Stimulated activated CD8-positive, alpha-beta memory T cell treated with anti-CD3 and anti-CD28 coated beads, Interleukin-4, amount 100 ng/mL, for 1 hour (primary cell): ENCODE measurements around the gene KDM4B.
A peak's percentile ranks its signal among the peaks of the same experiment; 100 is the strongest.

Source experiments
- DNase-seq, 2 donors: peaks; one replicate each; pipeline ENCODE4 v3.0.0-alpha.2; 2020; ENCODE audit warnings: low read depth in 2 of 2, low spot score in 1 of 2

KDM4B gene

DNA sequence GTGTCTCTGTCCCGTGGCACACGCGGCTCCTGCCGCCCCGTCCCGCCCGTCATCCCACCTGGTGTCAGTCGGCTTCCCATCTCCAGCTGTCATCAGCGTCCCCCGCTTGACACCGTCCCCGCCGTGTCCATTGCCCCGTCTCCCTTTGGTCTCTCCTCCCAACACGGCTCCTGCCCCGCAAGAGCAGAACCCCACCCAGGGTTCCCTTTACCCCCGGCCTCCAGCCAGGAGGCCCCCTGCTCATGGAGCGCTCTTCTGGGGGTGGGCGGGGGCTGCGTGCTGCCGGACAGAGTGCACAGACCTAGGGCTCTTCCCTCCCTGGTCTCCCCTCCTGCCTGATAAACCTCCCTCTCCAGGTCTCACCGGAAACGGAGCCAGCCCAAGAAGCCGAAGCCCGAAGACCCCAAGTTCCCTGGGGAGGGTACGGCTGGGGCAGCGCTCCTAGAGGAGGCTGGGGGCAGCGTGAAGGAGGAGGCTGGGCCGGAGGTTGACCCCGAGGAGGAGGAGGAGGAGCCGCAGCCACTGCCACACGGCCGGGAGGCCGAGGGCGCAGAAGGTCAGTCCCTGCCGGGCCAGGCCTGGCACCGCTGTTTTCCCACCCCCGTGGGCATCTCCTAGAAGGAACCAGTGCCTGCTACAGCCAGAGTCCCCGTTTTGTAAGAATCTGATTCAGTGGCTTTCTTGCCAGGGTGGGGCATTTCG lies 150.5 kb downstream of the KDM4B start:
- DNase-seq = no peak

DNA sequence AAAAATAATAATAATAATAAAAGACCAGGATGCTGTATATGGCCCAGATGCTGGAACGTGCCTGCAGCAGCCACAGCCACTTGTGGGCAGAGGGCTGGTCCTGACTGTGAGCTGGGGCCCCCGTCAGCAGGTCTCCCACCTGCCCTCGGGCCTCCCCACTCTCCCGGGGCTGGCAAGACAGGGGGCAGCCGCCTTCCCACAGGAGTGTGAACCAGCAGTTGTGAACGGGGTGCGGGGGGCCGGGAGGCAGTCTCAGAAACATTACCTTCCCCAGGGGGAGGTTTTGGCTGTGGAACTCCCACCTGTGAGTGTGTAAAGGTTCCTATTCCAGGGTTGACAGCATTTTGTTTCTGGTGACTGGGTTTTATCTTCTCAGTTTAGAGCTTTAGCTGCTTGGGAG lies 151.4 kb downstream of the KDM4B start:
- DNase-seq = no peak

DNA sequence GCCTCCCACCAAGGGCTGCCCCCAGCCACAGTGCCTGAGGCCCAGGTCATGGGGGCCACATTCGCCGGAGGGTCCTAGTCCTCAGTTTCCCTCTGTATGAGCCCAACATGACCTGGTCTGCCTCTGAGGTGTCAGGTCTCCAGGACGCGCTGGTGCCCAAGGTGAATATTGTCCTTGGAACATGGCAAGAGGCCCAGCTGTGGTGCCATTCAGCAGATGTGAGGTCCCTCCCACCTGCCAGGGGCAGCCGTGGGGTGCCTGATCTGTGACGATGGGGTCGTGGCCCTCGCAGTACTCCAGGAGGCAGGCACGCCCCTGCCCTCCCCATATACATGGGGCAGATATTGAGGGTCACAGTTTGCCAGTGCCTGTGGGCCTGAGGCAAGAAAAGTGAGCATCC lies 151.9 kb downstream of the KDM4B start:
- DNase-seq = no peak

DNA sequence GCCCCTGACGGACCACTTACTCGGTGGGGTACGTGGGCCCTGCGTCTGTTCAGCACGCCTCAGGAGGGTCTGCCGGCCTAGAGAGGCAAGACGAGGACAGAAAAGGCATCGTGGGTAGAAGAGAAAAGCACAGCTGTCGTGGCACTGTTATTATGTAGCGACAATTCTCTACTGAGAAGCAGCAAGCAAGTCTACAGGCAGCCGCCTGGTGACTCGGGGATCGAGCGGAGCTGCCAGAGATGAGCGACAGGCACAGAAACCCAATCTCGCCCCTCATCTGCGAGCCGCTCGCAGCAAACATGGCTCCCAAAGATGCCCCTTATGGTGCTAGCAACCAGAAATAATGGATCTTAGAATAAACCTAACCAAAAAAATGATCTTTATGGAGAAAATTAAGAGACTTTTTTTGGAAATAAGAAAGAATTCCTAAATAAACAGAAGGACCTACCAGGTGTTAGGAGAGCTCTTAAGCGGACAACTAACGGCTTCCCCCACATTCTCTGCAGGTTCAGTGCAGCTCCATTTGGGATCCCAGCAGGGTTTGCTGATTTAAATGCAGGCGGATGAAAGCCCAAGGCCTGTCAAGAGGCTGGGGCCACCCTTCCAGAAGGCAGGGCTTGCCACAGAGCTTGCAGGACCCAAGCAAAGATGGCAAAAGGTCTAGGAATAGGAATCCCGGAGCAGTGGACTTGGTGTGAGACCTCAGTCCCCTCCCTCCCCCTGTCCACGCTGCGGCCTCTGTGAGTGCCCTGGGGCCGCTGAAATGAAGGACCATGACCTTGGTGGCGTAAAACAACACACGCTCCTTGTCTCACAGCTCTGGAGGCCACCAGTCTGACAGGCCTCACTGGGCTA lies 152.6 kb downstream of the KDM4B start:
- no peak for DNase-seq

DNA sequence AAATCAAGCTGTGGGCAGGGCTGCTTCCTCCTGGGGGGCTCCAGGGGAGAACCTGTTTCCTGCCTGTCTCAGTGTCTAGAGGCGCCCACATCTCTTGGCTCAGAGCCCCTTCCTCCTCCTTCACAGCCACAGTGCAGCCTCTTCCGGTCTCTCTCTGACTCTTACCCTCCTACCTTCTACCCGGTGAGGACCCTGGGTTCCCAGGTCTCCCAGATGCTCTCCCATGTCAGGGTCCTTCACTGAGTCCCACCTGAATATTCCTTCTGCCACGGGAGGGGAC lies 153.1 kb downstream of the KDM4B start:
- DNase-seq = no peak

DNA sequence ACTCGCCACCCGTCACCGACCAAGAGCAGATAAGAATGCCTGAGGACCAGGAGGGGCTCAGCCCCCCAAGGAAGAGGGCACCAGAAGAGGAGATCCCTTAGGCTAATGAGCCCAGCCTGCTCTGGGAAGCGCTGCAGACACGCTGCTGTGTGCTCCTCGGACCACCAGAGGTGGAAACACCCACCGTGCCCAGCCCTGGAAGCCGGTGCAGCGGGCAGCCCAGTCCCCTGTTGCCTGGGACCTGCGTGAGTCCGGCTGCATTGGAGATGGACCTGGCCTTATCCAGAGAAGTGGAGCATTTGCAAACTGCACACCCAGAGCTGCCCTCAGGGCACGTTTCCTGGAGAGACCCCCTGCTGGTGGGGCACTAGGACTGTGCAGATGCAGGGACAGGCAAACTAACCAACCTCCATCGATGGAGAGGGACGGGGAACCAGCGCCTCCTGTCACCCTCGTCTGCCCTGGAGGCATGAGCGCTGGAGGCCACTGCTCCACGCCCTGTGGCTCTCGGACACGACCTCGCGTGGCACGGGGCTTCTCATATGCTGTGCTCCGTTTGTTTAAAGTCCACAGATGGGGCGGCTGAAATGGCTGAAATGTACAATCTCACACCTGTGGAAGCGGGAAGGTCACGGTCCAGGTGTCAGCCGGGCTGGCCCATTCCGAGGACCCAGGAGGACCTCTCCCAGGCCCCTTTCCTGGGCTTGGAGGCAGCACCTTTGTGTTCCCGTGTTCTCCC lies 153.9 kb downstream of the KDM4B start:
- DNase-seq = no peak

DNA sequence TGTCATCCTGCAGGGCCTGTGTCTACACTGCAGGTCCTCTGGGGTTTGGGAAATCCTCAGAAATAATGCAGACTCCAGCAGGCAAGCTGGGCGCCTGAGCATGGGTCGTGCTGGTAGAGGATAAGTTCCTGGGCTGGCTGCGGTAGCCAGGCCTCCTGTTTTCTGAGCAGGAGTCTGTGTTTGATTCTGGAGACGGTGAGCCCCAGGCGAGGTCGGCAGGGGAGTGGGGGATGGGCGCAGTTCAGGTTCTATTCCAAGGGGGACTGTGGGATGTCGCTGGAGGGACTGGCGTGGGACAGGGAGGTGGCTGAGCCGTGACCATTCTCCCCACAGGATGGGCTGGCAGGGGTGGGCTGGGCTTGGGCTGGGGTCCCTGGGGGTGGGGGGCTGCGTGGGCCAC lies 154.7 kb downstream of the KDM4B start:
- no peak for DNase-seq

DNA sequence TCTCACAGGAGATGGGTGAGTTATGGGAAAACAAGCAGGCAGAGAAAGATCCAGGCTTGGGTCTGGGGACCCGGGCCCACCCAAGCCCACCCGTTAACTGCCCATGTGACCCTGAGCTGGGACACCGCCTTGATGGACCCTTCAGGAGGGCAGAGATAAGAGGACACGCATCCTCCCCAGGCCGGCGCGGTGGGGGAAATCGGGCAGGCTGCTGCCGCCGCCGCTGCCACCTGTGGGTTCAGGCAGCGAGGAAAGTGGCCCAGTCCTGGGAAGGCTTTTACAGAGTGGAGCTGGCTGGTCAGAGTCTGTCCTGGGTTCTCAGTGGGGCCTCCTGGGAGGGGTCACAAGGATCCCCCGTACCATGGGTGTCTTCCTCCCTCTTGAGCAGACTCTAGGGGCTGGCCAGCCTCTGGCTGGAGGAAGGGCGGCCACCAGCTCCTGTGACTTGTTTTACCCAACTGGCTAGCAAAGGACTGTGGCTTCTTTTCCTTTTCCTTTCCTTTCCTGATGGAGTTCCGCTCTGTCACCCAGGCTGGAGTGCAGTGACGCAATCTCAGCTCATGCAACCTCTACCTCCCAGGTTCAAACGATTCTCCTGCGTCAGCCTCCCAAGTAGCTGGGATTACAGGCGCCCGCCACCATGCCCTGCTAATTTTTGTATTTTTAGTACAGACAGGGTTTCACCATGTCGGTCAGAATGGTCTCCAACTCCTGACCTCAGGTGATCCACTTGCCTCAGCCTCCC lies 155.4 kb downstream of the KDM4B start:
- no peak for DNase-seq

DNA sequence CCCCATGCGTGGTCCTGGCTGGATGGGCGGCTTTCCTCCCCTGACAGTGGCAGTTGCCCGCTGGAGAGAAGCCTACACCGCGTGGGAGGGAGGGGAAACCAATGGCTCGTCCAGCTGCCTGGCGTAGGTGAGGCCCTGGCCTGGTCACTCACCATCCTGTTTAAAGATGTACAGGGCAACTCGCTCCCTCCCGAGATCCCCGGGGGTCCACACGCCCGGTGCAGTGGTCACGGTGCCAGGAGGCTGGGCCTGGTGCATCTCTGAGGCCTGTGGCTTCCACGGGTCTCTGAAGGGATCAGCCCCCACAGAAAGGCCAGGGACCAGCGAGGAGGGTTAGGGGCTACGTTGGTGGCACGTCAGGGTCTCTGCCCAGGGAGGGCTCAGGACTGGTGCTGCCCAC lies 156.5 kb downstream of the KDM4B start:
- DNase-seq = no peak

DNA sequence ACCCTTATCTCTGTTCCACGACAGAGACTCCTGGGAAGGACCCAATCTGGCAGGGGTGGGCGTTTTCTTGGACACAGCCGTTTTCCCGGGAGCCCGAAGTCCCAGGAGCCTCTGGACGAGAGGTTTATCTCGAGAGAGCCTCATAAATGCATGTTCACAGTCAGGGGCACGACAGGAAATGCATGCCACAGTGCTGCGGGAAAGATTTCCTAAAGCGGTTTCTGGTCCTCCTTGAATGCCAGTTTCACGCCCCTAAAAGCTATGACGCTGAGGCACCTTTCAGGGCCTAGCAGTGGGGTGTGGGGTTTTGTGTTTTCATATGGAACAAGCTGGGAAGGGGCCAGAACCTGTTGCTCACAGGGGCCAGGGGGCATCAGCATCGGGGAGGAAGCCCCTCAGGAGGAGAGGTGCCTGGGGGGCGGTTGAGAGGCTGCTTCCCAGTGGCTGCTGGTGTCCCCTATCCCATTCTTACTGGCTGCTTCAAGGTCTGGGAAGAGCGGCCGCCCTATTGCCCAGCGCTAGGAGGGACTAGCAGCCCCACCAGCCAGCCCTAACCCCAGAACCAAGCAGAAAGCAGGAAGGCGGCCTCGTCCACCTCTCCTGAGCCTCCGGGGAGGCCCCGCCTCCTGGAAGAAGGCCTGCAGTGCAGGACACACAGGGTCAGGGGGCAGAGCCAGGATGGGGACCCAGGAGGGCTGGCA lies 157.0 kb downstream of the KDM4B start:
- DNase-seq = no peak

DNA sequence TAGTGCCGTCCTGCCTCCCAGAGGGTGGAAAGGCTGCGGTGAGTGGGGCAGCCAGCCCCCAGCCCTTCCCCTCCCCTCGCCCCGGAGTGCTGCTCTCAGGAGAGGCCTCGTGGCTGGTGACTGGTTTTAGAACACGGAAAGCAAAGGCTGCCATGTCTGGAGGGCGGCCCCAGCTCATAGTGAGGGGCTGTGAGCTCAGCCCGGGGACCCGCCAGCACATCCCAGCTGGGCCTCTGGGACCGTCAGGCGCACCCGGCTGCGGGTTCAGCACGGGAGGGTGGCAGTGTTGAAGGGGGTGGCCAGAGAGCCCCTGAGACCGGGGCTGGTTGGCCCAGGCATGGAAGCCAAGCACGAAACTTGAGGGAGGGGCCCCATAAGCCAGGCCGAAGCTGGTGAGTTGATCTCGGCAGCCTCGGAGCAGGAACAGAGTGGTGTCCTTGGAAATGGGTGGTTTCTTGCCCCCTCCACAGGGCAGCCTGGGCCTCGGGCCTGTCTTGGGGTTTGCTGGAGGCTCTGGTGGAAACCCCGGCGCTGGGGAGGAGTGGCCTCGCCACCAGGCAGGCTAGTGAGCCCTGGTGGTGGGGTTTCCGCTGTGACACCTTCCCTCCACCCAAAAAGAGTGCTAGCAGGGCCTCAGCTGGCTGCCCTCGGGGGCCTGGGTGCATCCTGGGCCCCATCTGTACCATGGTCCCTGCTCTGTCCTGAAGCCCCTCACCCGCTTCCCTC lies 157.7 kb downstream of the KDM4B start:
- no peak for DNase-seq

DNA sequence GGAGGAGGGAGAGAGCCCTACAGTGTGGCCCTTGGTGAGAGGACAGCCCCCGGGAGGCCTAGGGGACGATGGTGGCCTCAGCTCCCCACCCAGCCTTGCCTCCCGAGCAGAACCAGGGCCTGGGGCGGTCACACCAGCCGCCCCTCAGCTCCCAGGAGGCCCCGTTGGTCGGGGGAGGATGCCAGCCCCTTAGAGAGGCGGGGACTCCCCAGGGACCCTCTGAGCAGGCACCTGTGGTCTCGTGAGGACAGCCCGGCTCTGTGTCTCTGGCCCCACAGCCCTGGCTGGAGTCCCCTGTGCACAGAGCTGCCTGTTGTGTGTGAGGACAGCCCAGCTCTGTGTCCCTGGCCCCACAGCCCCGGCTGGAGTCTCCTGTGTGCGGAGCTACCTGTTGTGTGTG lies 158.8 kb downstream of the KDM4B start:
- no peak for DNase-seq

DNA sequence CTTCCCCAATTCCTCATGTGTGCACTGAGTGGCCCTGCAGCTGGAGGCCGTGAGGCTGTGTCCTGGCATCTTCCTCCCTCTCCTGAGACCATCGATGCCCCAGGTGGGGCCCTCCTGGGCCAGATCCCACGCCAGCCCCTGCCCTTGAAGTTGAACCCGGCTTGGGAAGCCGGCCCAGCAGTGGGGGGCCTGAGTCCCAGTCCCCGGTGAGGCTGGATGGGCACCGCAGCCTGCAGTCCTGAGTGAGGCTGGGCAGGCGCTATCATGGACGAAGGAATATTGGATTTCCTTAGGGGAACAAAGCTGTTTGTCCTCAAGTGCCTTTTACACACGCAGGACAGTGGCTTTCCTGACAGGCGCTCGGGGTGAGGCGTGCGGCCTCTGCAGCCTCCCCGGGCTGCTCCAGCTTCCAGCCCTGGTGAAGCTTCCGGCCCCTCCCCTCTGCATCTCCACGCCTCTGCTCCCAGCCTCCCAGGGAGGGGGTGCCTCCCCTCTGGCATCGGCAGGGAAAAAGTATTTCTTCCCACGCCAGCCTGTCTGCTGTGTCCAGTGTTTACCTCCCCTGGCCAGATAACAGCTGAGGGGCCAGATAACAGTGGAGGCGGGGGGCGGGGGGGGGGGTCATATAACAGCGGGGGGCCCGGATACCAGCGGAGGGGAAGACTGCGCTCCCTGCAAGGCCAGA lies 159.5 kb downstream of the KDM4B start:
- no peak for DNase-seq

DNA sequence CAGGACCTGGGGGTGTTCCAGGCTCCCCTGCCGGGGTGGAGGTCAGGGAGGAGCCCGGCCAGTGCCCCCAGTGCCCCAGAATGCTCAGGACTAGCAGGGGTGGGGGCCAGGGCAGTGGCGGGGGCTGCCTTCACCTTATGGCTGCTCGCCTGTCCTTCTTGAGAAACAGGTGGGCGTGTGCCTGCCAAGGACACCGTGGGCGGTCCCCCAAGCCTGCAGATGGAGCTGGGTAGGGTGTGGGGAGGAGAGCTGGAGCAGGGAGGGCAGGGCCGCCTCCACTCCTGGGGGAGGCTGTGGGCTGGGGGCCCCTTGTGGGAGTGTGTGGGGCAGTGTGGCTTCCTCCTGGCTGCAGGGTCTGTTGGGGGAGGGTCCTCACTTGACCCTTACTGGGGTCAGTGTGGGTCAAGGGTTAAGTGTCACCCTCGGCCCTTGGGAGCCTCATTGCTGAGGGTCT lies 160.1 kb downstream of the KDM4B start:
- no peak for DNase-seq

DNA sequence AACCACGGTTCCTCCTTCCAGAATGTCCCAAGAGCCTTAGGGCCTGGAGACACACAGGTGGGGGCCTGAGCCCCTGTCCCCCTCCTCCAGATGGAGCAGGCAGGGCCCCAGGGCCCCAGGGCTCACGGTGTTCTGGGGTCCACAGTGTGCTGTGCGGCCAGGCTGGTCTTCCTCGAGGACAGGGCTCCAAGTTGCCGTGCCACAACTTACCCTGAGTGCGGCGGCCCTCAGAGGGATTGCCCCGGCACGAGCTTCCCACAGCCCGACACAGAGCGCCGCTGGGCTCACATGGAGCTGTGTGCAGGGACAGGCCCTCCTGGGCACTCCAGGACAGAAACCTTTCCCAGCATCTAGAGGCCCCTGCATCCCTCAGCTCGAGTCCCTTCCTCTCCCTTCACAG lies 160.8 kb downstream of the KDM4B start:
- DNase-seq = no peak

DNA sequence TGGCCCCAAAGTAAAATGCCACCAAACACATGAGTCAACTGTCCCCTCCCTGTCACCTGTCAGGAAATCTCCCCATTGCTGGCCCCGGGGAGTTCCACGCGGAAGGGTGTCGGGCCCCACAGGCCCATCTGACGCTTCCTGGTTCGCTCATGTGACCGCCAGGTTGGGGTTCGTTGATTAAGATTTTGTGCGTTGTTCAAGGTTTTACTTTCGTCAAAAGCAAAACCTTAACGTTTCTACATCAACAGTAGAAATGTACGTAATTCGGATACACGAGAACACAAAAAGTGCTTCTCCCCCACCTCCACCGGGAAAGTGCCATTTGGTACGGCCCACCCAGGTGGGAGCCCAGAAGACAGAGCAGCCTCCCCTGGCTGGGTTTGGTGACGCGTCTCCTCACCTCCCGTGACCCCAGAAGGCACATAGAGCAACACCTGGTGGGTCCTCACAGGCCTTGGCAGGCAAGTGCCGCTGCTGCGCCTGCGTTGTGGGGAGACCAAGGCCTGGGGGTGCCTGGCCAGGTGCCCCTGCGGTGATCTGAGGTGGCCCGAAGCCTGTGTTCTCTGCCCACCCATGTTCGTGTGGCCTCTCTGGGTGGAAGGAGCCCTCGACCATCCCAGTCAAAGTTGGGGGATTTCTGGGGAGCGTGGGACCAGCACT lies 161.6 kb downstream of the KDM4B start:
- peak; percentile 28 to 43 for DNase-seq

DNA sequence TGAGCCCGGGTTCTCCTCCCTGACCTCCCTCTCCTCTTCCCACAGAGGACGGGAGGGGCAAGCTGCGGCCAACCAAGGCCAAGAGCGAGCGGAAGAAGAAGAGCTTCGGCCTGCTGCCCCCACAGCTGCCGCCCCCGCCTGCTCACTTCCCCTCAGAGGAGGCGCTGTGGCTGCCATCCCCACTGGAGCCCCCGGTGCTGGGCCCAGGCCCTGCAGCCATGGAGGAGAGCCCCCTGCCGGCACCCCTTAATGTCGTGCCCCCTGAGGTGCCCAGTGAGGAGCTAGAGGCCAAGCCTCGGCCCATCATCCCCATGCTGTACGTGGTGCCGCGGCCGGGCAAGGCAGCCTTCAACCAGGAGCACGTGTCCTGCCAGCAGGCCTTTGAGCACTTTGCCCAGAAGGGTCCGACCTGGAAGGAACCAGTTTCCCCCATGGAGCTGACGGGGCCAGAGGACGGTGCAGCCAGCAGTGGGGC lies 162.2 kb downstream of the KDM4B start:
- no peak for DNase-seq

DNA sequence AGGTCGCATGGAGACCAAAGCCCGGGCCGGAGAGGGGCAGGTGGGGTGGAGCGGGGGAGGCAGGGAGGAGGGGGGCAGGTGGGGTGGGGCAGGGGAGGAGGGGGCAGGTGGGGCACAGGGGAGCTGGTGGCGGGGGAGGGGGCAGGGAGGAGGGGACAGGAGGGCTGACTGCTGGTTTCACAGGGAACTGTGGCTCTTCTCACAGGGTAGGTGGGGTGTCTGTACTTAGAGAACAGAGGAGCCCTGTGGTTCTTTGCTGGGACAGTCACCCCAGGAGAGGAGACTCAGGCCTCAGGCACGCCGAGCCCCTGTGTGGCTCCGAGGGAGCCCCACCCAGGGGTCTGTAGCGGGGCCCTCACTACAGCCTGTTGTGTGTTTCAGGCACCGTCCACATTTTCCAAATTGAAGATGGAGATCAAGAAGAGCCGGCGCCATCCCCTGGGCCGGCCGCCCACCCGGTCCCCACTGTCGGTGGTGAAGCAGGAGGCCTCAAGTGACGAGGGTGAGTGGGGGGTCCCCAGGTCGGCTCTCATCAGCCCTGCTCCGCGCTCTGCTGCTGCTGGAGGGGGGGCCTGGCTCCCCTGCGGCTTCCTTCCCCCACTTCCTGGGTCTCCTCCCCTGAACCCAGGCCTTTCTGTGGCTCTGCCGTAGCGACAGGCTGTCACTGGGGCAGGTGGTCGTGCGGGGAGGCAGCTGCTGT lies 162.7 kb downstream of the KDM4B start:
- DNase-seq = no peak
